NK-92 treated with Interleukin-12 subunit alpha and Interleukin-12 subunit beta, amount 100 ng/mL, for 24 hours (cell line): ENCODE results near the gene UTP20.

ENCODE experiments used
- DNase-seq: peaks from one replicate; lab custom pipeline; 2025; lab: John Stamatoyannopoulos, UW

UTP20 gene

DNA sequence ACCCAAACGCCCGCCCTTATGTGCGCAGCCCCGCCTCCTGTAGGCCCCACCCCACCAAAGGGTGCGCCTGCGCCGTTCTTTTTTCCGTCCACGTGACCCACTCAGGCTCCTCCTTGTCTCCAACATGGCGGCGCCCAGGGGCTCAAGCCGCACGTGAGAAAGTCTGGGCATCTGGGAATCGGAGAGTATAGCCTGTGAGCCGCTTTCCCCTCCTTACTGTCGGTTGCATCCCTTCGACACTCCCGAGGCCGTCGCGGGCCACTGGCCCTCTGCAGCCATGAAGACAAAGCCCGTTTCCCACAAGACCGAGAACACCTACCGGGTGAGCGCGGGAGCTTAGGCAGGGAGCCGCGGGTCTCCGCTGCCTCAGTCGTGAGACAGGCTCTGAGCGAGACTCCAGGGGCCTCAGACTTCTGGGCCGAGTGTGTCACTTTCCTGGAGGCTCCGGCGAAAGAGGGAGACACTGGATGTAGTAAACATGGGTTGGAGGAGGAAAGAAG is at the start of gene UTP20:
UTP20 (plus strand) TSS at position 100 of the 500 bp plus-strand sequence; CDS start at position 278, 178 bp downstream.
- DNase-seq, result peak; percentile 77

GRCh38 chr12:101230547-101230946 is 49.4 kb upstream of the UTP20 start:
- DNase-seq, result no peak

GRCh38 chr12:101231636-101232035 is 48.3 kb upstream of the UTP20 start:
- no peak for DNase-seq

- no peak for DNase-seq
Measured at GRCh38 chr12:101235686-101236085, 44.2 kb upstream of the UTP20 start.

DNA sequence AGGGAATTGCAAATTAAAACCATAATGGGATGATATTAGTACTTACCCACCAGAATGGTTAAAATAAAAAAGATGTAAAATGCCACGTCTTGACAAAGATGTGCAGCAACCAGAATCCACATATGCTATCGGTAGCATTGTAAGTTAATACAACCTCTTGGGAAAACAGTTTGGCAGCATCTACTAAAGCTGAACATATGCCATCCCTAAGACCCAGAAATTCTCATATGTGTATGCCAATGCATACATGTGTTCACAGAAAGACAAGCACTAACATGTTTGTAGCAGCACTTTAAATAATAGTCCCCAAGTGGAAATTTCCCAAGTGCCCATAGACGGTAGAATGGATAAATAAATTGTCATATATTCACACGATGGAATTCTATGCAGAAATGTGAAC is 41.6 kb upstream of the UTP20 start:
- no peak for DNase-seq

GRCh38 chr12:101238800-101239329 is 41.0 kb upstream of the UTP20 start:
- DNase-seq, result no peak

DNA sequence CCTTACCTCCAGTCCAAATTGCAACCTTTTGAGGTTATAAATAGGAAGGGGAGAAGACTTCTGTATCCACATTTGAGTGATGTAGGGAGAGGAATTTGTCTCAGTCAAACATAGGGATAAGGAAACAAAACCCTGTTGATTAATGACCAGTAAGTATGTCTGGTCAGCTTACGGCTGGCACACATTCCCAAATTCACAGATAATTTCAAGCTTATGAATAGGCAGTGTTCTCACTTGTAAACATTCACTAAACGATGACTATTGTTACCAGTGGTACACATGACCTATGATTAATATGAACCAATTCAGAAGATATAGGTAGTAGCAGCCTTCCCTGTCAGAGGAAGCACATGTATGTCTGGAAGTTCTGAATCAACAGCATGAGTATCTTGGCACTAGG is 36.8 kb upstream of the UTP20 start:
- DNase-seq, result no peak

DNA sequence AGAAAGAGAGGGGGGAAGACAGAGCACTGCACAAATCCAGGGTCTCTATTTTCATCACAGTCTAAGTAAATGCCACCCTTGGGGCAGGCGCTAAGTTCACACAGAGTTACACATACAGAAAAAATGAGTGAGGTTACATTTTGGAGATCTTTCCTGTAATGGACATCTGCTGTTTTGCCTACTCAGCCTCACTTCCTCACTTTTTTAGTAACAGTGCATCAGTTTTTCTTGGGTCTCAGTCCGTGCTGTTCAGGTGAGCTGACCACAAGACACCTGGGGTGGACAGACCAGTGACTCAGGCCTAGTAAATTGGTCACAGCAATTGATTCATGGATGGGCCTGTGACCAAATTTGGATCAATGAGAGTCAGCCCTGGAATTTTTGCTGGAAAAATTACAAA is 36.3 kb upstream of the UTP20 start:
- no peak for DNase-seq

DNA sequence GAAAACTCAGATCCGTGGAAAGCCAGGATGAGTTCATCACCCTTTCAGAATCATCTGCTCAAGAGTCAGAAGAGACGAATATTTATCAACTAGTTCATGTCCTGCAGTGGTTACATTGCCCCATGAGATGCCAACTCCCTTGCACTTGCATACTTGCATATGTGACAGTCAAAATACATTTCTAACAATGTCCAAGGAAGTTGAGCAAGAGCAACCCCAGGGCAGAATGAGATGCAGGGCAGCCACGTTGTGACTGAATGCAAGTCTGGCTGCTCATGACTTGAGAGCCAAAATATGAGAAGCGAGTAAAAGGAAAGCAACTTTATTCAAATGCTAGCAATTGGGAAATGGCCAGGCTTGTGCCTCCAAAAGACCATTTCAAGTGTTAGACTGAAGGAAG is 23.6 kb upstream of the UTP20 start:
- DNase-seq, result no peak

- DNase-seq, result no peak
Measured at GRCh38 chr12:101257357-101257756, 22.5 kb upstream of the UTP20 start.

DNA sequence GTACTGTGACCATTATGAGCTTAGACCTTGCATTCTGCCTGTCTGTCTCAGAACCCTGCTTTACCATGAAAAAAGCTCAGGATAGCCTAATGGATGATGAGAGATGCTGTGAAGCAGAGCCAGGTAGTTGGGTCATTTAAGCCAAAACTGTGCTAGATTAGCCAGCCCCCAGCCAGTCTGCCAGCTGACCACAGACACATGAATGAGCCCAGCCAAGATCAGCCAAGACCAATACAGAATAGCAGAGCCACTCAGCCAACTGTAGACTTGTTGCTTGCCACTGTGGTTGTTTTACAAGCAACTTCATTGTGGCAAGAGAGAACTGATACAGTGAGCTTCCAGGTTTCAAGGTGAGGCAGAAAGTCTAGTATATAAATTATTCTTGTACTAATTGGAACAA is 12.8 kb upstream of the UTP20 start:
- no peak for DNase-seq

DNA sequence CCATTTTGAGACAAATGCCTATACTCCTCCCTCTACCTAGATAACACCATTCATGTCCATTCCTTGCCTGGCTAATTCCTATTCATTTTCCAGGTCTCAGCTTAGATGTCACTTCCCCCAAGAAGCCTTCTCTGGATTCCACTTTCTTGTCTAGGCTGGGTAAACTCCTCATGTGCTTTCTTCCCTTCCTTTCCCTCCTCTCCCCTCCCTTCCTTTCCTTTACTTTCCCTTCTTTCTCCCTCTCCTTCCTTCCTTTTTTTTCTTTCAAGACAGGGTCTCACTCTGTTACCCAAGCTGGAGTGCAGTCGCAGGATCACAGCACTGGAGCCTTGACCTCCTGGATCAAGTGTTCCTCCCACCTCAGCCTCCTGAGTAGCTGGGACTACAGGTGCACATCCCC is 3.5 kb upstream of the UTP20 start:
- no peak for DNase-seq

- no peak for DNase-seq
Measured at GRCh38 chr12:101277443-101277842, 2.5 kb upstream of the UTP20 start.

GRCh38 chr12:101287357-101287756 is 7.5 kb downstream of the UTP20 start:
- DNase-seq, result no peak

- no peak for DNase-seq
Measured at GRCh38 chr12:101297661-101298060, 17.8 kb downstream of the UTP20 start.

DNA sequence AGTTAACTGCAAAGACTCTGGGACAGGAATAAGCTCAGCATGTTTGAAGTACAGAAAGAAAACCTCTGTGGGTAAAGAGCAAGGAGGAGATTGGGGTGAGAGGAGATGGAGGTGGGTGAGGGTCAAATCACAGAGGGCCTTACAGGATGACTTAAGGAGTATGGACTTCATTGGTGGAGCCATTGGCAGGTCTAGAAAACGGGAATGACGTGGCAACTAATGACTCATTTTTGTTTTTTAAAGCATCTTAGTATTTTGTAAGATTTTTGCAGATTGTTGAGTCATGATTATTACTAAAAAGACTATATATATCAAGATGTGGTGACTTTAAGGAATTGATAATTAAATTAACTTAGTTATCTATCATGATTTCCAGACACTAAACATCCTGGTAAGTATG is 18.5 kb downstream of the UTP20 start:
- no peak for DNase-seq

DNA sequence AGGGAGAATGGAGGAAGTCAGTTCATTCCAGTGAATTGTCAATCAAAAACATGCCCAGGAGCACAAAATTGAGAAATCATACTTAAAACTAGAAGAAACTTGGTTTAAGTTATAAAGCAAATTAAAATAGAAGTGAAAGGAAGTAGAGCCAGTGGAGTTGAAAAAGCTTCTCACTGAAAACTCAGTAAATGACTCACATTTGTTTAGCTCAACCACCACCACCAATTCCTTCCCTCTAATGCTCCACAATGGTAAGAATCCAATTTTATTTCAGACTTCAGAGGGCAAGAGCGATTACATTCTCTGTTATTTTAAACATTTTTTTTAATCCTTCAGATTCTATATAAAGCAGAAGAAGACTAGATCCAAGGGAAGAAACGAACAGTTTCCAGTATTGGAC is 19.4 kb downstream of the UTP20 start:
- no peak for DNase-seq

DNA sequence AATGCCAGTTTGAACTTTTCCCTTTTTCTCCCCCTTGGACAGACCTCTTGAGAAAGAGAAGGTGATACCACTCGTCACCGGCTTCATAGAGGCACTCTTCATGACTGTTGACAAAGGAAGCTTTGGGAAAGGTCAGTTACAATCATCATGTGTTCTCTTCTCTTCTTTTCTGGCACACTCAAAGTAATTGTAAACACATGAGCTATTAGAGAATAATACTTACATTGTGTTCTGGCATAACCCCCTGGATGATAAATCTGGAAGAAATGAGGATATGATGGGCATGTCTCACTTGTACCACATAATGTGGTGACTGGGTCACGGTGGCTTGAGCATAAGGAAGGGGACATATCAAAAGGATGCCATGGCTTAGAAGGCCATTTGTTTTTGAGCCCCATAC is 20.0 kb downstream of the UTP20 start:
- no peak for DNase-seq

DNA sequence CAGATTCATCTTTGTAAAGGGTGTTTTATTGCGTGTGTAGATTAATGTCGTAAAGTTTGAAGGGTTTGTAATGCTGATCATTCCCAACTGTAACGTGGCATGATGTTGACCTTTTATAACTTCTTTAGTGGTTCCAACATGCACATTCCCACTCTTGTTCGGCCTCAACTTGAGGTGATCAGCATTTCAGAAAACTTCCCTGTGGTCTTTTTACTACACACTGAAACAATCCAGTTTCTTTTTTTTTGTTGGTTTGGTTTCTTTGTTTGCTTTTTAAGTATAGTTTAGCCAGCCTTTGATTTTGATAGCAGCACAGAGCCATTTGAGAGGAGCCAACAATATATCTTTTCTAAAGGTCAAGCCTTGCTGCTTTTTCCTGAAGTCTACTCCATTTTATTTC is 22.8 kb downstream of the UTP20 start:
- DNase-seq, result no peak

GRCh38 chr12:101305226-101305779 is 25.4 kb downstream of the UTP20 start:
- no peak for DNase-seq

DNA sequence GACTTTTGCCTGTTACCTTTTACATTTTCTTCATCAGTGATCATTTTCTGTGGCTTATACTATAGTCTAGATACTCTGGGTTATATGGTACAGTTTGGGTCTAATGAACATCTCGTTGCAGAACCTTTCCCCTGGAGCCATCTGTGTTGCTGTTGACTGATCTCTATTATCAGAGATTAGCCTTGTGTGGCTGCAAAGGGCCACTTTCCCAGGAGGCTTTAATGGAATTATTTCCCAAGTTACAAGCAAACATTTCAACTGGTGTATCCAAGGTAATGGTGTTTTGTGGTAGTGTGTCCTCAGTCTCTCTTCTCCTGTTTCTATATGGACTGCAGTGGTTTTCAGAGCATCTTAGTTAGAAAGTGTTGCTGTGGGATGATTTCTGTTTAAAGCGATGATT is 25.9 kb downstream of the UTP20 start:
- no peak for DNase-seq

- DNase-seq, result no peak
Measured at GRCh38 chr12:101322480-101322879, 42.6 kb downstream of the UTP20 start.

GRCh38 chr12:101323255-101323654 is 43.4 kb downstream of the UTP20 start:
- DNase-seq, result no peak

- no peak for DNase-seq
Measured at GRCh38 chr12:101325590-101325989, 45.7 kb downstream of the UTP20 start.
